GM18519 (cell line): ENCODE data around the gene LRP1-AS.

Source experiments
- ATAC-seq: cut with Tn5 transposase; IDR thresholded peaks from one replicate; pipeline ENCODE4 v1.9.1; 2021; ENCODE audit warnings: mild to moderate bottlenecking, moderate library complexity; ENCODE audit not compliant: unreplicated experiment, low FRiP score

The LRP1-AS gene

DNA sequence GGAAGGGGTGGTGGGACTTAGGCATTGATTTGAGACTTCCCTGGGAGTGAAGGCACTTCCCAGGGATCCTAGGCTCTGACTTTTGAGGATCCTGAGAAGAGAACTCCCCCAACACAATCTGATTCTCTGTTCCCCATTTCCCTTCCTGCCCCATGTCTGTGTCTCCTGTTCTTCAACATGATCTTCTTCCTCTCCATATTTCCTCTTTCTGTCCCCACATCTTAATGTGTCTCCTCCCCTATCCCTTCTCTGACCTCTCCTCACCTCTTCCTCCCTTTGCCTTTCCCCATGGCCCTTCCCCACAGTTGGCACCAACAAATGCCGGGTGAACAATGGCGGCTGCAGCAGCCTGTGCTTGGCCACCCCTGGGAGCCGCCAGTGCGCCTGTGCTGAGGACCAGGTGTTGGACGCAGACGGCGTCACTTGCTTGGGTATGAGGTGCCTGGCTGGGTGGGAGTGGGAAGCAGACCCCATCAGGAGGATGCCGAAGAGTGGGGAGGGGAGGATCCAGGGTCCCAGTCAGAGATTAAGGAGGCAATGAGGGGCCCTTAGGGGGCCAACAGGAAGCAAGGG is 15.2 kb upstream of the LRP1-AS start:
- ATAC-seq = no peak

DNA sequence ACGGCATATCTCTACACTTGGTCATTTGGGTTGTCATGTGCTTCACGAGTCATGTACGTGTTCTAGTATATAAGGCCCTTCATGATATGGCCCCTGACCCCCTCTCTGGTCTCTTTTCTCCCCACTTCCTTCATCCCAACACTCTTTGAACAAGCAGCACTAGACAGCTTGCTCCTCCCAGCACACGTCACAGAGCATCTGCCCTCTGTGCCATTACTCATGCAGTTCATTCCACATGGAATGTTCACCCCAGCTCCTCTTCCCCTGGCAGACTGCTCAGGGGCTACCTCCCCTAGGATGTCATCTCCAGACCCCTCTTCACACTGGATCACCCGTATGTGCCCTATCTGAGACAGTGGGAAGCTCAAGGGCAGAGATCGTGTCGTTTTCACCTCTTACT is 14.1 kb upstream of the LRP1-AS start:
- ATAC-seq = no peak

DNA sequence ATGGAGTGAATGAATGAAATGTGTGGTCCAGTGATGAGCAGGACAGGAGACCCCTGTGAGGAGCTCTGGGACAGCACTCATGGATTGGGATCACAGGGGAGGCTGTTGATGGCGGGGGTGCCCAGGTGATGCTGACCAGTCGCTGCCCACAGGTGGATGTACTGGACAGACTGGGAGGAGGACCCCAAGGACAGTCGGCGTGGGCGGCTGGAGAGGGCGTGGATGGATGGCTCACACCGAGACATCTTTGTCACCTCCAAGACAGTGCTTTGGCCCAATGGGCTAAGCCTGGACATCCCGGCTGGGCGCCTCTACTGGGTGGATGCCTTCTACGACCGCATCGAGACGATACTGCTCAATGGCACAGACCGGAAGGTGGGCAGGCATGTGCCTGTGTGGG is 13.3 kb upstream of the LRP1-AS start:
- no peak for ATAC-seq

DNA sequence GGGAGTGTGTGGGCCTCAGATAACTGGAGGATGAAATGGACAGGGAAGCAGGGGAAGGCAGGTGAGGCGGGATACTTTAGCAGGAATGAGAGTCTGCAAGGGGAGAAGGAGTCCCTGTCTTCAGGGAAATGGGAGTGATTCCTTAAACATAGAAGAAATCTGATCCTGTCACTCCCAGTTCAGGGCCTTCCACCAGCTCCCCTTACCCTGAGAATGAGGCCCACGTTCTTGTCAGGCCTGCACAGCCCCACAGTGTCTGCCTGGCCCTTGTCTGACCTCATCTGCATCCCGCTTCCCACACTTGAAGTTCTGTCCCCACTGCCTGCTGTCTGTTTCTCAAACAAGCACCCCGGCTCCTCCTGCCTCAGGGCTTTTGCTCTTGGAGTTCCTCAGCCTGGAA is 12.6 kb upstream of the LRP1-AS start:
- ATAC-seq = no peak

DNA sequence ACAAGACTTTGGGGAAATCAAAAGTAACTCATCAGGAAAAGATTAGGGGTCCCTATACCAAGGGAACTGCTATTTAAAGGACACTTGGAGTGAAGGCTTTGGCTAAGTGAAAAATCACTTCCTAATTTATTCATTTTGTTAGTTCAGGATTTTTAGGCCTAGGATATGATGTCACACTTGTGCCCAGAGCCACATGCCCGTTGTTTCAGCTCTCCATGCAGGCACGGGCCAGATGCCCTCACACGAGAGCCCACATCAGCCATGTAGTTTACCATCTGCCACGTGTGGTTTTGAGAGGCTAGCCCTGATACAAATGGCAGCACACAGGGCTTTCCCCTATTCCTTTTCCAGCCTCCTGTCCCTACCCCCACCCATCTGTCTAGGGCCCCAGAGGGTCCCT is 11.9 kb upstream of the LRP1-AS start:
- ATAC-seq = no peak

DNA sequence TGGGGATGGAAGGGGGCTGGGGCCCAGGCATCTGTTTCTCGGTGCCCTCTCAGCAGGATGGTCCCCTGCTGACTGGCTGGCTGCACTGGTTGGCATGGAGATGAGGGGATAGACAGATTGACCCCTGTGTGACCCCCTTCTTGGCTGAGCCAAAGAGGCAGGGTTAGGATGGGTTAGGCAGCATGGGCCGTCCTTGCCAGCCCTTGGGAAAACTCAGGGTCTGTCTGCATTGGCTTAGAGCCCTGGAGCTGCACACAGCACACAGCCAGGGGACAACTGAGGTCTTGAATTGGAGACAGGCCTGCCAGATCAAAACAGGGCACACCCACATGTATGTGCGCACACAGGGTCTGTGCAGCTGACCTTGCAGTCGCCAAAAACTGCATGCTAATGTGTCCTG is 11.2 kb upstream of the LRP1-AS start:
- ATAC-seq = no peak

DNA sequence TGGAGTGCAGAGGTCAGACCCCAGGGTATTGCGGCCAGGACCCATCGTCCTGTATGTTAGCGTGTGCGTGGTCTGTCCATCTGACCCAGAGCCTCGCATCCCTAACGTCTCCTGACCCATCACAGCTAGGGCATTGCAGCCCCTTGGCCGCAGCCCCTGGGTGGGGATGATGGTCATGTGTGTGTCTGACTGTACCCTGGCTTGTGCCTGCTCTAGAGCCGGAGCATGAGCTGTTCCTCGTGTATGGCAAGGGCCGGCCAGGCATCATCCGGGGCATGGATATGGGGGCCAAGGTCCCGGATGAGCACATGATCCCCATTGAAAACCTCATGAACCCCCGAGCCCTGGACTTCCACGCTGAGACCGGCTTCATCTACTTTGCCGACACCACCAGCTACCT is 10.8 kb upstream of the LRP1-AS start:
- no peak for ATAC-seq

DNA sequence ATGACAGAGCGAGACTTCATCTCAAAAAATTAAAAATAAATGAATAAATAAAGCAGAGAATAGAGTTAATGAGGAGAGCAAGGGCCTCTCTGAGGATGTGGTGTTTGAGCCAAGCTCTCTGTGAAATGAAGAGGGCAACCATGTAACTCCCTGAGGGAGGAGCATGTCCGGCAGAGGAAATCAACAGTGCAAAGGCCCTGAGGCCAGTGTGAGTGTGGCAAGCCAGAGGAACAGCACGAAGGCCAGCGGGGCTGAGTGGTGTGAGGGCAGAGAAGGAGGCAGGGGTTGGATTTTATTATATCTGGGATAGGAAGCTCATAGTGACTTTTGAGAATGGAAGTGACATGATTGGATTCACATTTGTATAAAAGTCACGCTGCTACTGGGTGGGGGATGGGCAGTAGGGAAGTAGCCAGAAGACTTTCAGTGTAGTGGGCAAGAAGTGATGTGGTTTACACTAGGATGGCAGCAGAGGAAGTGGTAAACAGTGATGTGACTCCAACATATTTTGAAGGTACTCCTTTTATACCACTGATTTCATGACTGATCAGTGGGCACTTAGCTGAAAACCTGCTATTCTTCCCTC is 10.3 kb upstream of the LRP1-AS start:
- ATAC-seq = no peak

DNA sequence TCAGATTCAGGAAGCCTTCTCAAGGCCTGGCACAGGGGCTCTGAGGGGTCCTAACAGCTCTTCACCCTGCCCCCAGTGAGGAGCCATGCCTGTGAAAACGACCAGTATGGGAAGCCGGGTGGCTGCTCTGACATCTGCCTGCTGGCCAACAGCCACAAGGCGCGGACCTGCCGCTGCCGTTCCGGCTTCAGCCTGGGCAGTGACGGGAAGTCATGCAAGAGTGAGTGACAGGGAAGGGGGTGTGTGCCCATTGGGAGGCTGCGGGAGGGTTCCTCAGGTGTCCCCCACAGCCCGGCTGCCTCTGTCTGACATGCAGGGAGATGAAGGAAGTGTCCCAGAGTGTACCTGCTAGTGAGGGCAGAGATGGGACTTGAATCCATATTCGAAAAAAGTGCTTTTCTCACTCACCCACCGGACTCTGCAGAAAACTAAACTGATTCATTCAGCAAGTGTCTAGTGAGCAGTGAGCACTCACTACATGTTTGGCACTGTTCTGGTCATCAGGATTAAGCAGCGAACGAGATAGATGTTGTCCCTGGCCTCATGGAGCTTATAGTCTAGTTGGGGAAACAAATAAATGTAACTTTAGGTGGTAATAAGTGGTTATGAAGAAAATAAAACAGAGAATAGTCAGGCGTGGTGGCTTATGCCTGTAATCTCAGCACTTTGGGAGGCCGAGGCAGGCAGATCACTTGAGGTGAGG is 9.4 kb upstream of the LRP1-AS start:
- no peak for ATAC-seq

DNA sequence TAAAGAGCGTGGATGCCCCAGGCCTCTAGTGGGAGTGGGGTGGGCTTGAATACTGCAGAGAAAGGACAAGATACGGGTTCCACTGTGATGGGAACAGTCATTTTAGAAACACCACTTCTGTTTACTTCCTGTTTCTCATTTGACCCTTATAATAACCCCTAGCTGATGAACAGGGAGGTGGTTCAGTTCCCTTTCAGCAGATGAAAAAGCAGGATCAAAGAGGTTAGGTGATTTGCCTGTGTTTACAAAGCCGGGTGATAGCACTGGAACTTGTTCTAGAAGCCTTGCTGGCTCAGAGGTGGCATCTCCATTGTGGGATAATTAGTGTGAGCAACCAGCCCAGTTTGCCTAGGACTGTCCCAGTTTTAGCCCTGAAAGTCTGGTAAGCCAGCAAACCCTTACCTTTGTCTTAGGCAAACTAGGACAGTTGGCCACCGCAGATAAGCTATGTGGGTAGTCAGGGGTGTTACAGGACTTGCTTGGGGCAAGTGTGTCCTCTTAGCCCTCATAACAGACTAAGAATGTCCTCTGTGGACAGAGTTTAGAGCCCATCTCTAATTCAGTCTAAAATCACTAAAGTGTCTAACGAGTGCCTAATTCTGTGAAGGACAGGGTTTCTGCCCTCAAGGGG is 7.5 kb upstream of the LRP1-AS start:
- no peak for ATAC-seq

DNA sequence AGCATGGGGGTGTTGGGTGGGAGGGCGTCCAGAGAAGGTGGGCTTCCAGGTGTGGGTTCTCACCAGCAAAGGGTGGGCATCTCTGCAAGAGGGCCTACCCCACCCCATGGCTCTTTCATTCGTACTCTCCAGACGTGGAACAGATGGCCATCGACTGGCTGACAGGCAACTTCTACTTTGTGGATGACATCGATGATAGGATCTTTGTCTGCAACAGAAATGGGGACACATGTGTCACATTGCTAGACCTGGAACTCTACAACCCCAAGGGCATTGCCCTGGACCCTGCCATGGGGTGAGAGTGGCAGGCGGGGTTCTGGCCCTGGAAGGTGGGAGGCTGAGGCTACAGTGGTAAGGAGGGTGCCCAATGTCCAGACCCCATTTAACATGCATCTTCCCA is 6.7 kb upstream of the LRP1-AS start:
- ATAC-seq = no peak

DNA sequence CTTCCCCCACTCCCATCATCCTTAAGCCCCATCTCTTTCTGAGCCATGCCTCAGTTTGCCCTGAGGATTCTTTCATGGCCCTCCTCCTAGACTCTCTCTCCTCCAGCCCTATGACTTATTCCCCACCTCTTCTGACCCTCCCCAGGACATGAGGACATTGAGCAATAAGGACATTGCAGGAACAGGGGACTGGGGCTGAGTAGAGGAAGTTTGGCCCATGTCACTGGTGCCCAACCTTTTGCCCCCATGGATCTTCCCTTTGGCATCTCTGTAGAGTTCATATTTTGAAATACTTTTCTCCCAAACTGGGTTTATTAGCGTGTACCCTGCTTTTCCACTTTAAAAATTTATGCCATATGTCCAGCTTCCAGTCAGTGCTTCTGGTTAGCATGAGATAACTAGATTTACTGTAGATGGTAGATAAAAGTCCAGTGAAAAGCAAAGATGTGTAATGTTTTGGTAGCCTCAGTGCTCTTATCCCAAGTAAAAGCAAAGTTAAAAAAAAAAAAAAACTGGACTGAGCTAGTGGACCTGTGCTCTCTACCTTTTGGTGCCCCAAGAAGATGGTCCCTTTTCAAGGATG is 6.1 kb upstream of the LRP1-AS start:
- ATAC-seq = no peak

DNA sequence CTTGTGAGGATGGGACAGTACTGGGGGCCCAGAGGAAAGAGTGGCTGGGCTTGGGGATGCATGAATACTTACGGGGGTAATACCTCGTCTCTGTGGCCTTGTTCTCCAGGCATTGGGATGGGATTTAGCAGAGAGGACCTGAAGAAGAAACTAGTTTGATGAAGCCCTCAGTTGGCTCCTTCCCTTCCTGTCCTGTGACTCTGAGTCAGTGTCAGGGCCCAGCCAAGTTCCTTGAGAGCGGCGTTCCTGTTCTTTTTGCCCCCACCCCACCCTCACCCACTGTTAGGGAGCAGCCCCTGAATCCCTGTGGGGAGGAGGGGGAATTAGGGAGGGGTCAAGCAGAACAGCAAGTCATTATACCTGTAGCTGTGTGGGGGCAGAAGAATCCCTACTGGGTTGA is 5.2 kb upstream of the LRP1-AS start:
- ATAC-seq = no peak

DNA sequence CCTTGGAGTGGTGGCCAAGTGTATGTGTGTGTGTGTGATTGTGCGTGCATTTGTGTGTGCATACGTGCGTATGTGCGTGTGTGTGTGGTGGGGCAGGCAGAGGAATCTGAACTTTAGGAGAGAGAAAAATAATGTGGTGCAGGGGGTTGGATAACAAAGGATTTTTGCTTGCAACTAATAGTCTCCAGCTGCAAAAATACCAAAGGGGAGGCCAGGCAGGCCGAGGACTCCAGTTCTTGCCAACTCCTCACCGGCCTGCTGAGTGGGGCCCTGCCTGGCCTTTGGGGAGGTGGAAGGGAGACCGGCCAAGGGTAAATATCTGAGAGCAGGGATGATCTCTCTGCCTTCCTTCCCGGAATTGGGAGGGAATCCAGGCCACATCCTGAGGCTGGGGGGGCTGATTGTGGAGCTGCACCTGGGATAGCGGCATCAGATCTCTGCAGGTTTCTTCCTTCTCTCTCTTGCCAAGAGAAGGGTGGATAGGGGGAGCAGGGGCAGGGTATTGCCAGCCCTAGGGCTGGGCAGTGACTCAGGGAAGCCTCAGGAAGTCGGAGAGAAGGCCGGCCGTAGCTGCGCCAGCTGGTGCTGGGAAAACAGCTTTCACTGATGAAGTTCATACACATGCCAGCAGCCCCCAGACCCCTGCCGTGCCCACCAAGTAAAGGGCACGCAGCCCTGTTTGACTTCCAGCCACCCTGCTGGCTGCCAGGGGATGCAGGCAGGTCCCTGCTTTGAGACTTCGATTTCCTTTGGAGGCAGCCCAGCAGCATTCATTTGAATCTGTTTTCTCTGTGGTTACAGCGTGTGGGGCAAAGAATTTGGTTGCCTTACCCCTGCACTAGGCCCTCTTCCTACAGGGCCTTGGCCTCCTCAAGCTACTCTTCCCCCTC is 4.6 kb upstream of the LRP1-AS start:
- no peak for ATAC-seq

DNA sequence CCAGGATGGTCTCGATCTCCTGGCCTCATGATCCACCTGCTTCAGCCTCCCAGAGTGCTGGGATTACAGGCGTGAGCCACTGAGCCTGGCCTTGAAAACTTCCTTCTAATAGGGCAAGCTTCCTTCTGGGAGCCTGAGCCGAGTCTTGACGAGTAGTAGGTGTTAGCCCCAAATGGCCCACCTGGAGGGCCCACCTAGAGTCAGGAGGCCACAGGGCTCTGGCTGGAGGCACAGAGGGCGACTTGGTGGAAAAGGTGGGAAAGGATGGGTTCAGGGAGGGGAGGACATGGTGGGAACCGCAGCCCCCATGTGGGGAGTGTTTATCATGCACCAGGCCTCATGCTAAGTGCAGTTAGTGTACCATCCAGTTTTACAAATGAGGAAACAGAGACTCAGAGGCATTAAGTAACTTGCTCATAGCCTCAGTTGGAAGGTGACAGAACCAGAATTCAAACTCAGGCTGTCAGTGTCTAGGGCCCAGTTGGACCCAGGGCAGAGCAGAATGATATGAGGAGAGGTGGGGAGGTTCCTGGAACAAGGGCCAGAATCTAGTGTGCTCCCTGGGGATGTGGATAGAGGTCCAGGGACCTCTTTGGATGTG is 3.1 kb upstream of the LRP1-AS start:
- no peak for ATAC-seq

DNA sequence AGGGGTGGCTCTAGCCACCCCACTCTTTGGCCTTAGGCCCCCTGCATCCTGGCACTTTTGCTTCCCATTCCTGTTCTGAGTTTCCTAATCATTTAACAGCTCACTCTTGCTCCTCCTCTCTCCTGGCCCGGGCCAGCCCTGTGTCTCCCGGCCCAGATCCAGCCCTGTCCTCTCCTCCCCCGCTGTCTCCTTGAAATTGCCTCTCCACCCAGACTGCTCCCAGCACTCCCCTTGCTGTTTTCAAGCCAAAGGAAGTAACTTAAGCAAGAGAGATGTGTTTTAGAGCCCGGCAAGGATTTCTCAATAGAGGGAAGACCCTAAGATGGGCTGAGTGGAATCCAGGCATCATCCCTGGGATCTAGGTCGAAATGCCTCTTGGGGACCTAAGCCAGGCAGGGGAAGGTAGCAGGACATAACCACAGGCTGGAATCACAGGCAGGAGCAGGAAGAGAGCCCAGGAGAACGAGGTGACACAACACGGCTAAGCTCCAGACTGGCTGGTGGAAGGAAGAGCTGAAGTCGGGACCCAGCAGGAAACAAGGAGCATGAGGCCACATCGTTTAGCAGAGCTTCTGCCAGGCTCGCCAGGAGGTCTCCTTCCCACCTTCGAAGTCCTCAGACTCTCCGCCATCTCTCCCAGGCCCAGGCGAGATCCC is 2.0 kb upstream of the LRP1-AS start:
- no peak for ATAC-seq

DNA sequence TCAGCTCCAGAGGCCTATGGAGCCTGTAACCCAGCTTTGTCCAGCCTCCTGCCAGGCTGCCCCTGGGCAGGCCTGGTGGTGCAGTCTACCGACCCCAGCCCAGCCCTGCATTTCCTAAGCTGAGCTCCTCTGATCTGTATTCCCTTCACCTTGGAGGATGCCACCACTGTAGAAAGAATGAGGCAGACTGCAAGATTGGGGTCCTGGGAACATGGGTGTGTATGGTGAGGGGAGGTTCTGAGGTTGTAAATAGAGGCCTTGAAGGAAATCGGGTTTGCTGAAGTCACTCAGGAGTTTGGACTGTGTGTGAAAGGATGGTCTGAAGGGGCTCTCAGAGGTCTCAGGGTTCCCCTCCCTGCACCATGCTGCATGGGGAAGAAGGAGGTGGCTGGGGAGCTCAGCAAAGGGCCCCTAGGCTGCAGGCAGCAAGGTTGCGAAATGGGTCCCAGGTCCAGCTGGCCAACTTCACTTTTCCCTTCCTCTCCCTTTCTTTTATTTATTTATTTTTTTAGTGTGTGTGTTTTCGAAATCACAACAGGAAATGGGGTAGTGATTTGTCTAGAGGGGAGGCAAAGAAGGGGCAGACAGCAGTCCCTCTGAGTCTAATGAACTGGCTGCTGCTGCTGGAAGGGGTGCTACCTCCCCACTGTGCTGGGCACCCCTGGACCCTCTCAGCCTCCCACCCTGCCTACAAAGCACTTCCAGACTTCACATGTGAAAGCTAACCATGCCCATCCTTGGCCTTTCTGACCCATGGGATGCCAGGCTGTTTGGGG is 1.2 kb upstream of the LRP1-AS start:
- no peak for ATAC-seq

DNA sequence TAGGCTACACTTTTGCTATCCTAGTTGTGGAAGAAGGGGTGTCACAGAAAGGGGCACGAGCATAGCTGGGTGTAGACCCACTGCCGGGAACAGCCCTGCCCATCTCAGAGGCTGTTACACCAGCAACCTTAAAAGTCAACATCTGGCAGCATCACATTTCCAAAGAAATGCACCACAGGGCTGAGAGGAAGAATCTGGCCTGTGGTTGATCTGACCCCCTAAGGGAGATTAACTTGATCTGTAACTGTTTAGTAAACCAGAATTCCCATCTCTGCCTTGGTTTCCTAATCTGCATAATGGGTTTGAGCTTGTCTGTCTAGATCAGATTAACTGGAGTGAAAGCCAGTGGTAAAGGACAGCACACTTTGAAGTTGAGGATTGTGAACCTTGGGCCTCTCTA is 1.3 kb downstream of the LRP1-AS start:
- ATAC-seq = no peak
